ENCODE measurements around the gene BRINP2. TPM values are rescaled to one million over a fixed set of nuclear protein-coding genes. Genes with fewer than 3 reads are reported as not detected.

The BRINP2 gene
- total RNA-seq, 2 experiments from 2014 or later: not detected

- Mint-ChIP-seq H3K36me3 (no peaks in the 10 kb centered on the region), H3K4me3 (no peak overlapping the region), H3K4me1 (no peaks in the 10 kb centered on the region), H3K27ac (no peak overlapping the region), H3K9me3 (ENCODE audit: low read depth) (no peaks in the 10 kb centered on the region), H3K27me3 (no peaks in the 10 kb centered on the region)
- CTCF ChIA-PET: no interaction called here
- ATAC-seq (no peak), DNase-seq (no peak)
Measured at GRCh38 chr1:177142010-177142409, 28.7 kb upstream of the BRINP2 start.

GRCh38 chr1:177142791-177143271 is 27.9 kb upstream of the BRINP2 start:
- Mint-ChIP-seq H3K4me1 (no peaks in the 10 kb centered on the region), H3K27me3 (no peaks in the 10 kb centered on the region), H3K9me3 (ENCODE audit: low read depth) (no peaks in the 10 kb centered on the region), H3K36me3 (no peaks in the 10 kb centered on the region), H3K27ac (no peak overlapping the region), H3K4me3 (no peak overlapping the region)
- no peak for DNase-seq
- no peak for ATAC-seq
- CTCF ChIA-PET: no interaction called here

- no peaks in the 10 kb centered on the region for H3K36me3 Mint-ChIP-seq
- H3K27ac Mint-ChIP-seq: no peak overlapping the region
- no peaks in the 10 kb centered on the region for H3K27me3 Mint-ChIP-seq
- ATAC-seq (no peak), DNase-seq (no peak)
- CTCF ChIA-PET: no interaction called here
- H3K4me1 Mint-ChIP-seq: no peaks in the 10 kb centered on the region
- H3K9me3 Mint-ChIP-seq (ENCODE audit: low read depth): no peaks in the 10 kb centered on the region
- H3K4me3 Mint-ChIP-seq: no peak overlapping the region
Measured at GRCh38 chr1:177145106-177146070, 25.4 kb upstream of the BRINP2 start.

GRCh38 chr1:177146499-177146898 is 24.3 kb upstream of the BRINP2 start:
- Mint-ChIP-seq H3K27me3 (no peaks in the 10 kb centered on the region), H3K4me1 (no peaks in the 10 kb centered on the region), H3K4me3 (no peak overlapping the region), H3K27ac (no peak overlapping the region), H3K36me3 (no peaks in the 10 kb centered on the region), H3K9me3 (ENCODE audit: low read depth) (no peaks in the 10 kb centered on the region)
- DNase-seq (no peak), ATAC-seq (no peak)
- CTCF ChIA-PET: no interaction called here

- Mint-ChIP-seq H3K36me3 (peaks cover 2% of the 10 kb centered on the region), H3K4me1 (no peaks in the 10 kb centered on the region), H3K27me3 (peaks cover 25% of the 10 kb centered on the region), H3K27ac (no peak overlapping the region), H3K9me3 (ENCODE audit: low read depth) (no peaks in the 10 kb centered on the region), H3K4me3 (no peak overlapping the region)
- CTCF ChIA-PET: no interaction called here
- DNase-seq (no peak), ATAC-seq (no peak)
Measured at GRCh38 chr1:177162243-177162642, 8.5 kb upstream of the BRINP2 start.

GRCh38 chr1:177163844-177164379 is 6.8 kb upstream of the BRINP2 start:
- no peaks in the 10 kb centered on the region for H3K9me3 Mint-ChIP-seq (ENCODE audit: low read depth)
- H3K27me3 Mint-ChIP-seq: peaks cover 25% of the 10 kb centered on the region
- no peak for DNase-seq
- no peak overlapping the region for H3K4me3 Mint-ChIP-seq
- peaks cover 2% of the 10 kb centered on the region for H3K36me3 Mint-ChIP-seq
- CTCF ChIA-PET: no interaction called here
- H3K27ac Mint-ChIP-seq: no peak overlapping the region
- ATAC-seq: no peak
- H3K4me1 Mint-ChIP-seq: no peaks in the 10 kb centered on the region

GRCh38 chr1:177164380-177165068 is 6.2 kb upstream of the BRINP2 start, which contains the start of gene ASTN1:
ASTN1 (minus strand) TSS chr1:177164712; CDS start chr1:177164676, 36 bp downstream.
- Mint-ChIP-seq H3K36me3 (peaks cover 2% of the 10 kb centered on the region), H3K4me1 (no peaks in the 10 kb centered on the region), H3K27me3 (peaks cover 25% of the 10 kb centered on the region), H3K27ac (no peak within 1 kb of the TSS), H3K9me3 (ENCODE audit: low read depth) (no peaks in the 10 kb centered on the region), H3K4me3 (no peak within 1 kb of the TSS)
- DNase-seq (no peak), ATAC-seq (no peak)
- CTCF ChIA-PET: no interaction called here

- Mint-ChIP-seq H3K9me3 (ENCODE audit: low read depth) (no peaks in the 10 kb centered on the region), H3K4me3 (no peak overlapping the region), H3K4me1 (no peaks in the 10 kb centered on the region), H3K27ac (no peak overlapping the region), H3K27me3 (peaks cover 25% of the 10 kb centered on the region), H3K36me3 (peaks cover 2% of the 10 kb centered on the region)
- ATAC-seq (no peak), DNase-seq (no peak)
- CTCF ChIA-PET: no interaction called here
Measured at GRCh38 chr1:177165069-177165439, 5.7 kb upstream of the BRINP2 start.

- Mint-ChIP-seq H3K27me3 (no peaks in the 10 kb centered on the region), H3K36me3 (no peaks in the 10 kb centered on the region), H3K27ac (no peak overlapping the region), H3K9me3 (ENCODE audit: low read depth) (no peaks in the 10 kb centered on the region), H3K4me3 (no peak overlapping the region), H3K4me1 (no peaks in the 10 kb centered on the region)
- CTCF ChIA-PET: interaction anchor here (1.3 kb wide), 1 partner anchor 10 kb away, joined by 3 read pairs; no protein-coding TSS in a partner anchor
- DNase-seq: no peak
- no peak for ATAC-seq
Measured at GRCh38 chr1:177171536-177172123, 872 bp downstream of the BRINP2 start.

GRCh38 chr1:177172272-177172671 is 1.5 kb downstream of the BRINP2 start:
- no peak overlapping the region for H3K4me3 Mint-ChIP-seq
- H3K27ac Mint-ChIP-seq: no peak overlapping the region
- no peaks in the 10 kb centered on the region for H3K4me1 Mint-ChIP-seq
- CTCF ChIA-PET: interaction anchor here (1.3 kb wide), 1 partner anchor 10 kb away, joined by 3 read pairs; no protein-coding TSS in a partner anchor
- DNase-seq (no peak), ATAC-seq (no peak)
- H3K9me3 Mint-ChIP-seq (ENCODE audit: low read depth): no peaks in the 10 kb centered on the region
- no peaks in the 10 kb centered on the region for H3K27me3 Mint-ChIP-seq
- no peaks in the 10 kb centered on the region for H3K36me3 Mint-ChIP-seq

GRCh38 chr1:177172866-177173265 is 2.1 kb downstream of the BRINP2 start:
- Mint-ChIP-seq H3K27me3 (no peaks in the 10 kb centered on the region), H3K4me3 (no peak overlapping the region), H3K4me1 (no peaks in the 10 kb centered on the region), H3K36me3 (no peaks in the 10 kb centered on the region), H3K27ac (no peak overlapping the region), H3K9me3 (ENCODE audit: low read depth) (no peaks in the 10 kb centered on the region)
- ATAC-seq: no peak
- DNase-seq: no peak
- CTCF ChIA-PET: no interaction called here

GRCh38 chr1:177173976-177174375 is 3.2 kb downstream of the BRINP2 start:
- no peaks in the 10 kb centered on the region for H3K9me3 Mint-ChIP-seq (ENCODE audit: low read depth)
- no peaks in the 10 kb centered on the region for H3K27me3 Mint-ChIP-seq
- CTCF ChIA-PET: no interaction called here

GRCh38 chr1:177174921-177175634 is 4.3 kb downstream of the BRINP2 start:
- Mint-ChIP-seq H3K27ac (no peak overlapping the region), H3K27me3 (no peaks in the 10 kb centered on the region), H3K4me3 (no peak overlapping the region), H3K9me3 (ENCODE audit: low read depth) (no peaks in the 10 kb centered on the region), H3K4me1 (no peaks in the 10 kb centered on the region), H3K36me3 (no peaks in the 10 kb centered on the region)
- DNase-seq (no peak), ATAC-seq (no peak)
- CTCF ChIA-PET: no interaction called here

More at GRCh38 chr1:177173976-177174375, 3.2 kb downstream of the BRINP2 start:
- Mint-ChIP-seq H3K4me1 (no peaks in the 10 kb centered on the region), H3K4me3 (no peak overlapping the region), H3K36me3 (no peaks in the 10 kb centered on the region), H3K27ac (no peak overlapping the region)
- DNase-seq (no peak), ATAC-seq (no peak)
